ENCODE results near the gene SELENOS. TPM values are rescaled to one million over a fixed set of nuclear protein-coding genes. Genes with fewer than 3 reads are reported as not detected.

Gene SELENOS
- total and polyA plus RNA-seq, 11 donors: 38.7 to 209 (median 49.8) TPM

DNA sequence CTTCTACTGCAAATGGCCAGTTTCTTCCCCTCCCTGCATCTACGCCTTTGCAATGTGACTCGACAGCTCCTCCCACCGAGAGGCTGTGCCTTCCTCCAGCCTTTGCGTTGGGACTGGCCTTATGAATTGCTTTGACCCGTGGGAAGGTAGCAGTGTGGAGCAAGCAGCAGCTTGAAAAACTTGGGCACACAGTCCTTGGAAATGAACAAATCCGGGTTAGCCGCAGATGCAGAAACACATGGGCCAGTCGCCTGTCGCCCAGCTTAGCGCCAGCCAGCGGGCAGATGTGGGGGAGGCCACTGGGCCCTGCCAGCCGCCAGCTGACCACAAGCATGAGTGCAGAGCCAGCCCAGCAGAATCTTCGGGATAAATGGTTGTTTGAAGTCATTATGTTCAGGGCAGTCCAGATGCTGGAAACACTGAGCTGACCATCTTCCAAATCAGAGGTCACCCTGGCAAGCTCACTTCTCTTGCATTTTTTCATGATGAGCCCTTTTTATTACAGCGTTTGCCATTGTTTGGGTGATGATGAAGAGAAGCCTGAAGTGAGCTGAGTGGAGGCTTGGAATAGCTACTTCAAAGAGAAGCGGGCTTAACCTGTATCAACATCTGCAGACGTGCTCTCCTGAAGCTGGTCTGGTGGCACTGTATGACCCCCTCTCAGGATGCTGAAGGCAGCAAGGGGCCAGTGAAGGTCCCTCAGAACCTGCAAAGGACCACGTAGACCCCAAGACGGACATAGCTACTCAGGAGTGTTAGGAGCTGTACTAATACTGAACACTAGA lies 9.8 kb downstream of the SELENOS start:
- H3K27me3 ChIP-seq: no peaks in the 10 kb centered on the region
- peak overlapping the region in 9 of 12 donors; percentile 5 to 81 (median 55) for H3K27ac ChIP-seq
- peaks cover 0 to 36% (median 30%) of the 10 kb centered on the region in 9 donors for H3K36me3 ChIP-seq
- 60 to 79% (median 69%) methylated on average over 18 of the region's 18 CpGs for WGBS, 4 donors
- DNase-seq: peak in 3 of 5 donors; percentile 48 to 65 (median 57)
- H3K4me1 ChIP-seq: peaks cover 0 to 38% (median 12%) of the 10 kb centered on the region in 12 donors
- no peaks in the 10 kb centered on the region for H3K9me3 ChIP-seq
- intact Hi-C loops (cut with DNase I): loop anchor here in 4 of 10 donors (10.0 kb wide), 3 partner anchors 353 to 663 kb away; partner anchors contain the start of genes ASB7 (in 2 of the 4), LINS1 (in 2 of the 4) and LRRK1 (in 1 of the 4)
- TF ChIP-seq, protein P1, sequence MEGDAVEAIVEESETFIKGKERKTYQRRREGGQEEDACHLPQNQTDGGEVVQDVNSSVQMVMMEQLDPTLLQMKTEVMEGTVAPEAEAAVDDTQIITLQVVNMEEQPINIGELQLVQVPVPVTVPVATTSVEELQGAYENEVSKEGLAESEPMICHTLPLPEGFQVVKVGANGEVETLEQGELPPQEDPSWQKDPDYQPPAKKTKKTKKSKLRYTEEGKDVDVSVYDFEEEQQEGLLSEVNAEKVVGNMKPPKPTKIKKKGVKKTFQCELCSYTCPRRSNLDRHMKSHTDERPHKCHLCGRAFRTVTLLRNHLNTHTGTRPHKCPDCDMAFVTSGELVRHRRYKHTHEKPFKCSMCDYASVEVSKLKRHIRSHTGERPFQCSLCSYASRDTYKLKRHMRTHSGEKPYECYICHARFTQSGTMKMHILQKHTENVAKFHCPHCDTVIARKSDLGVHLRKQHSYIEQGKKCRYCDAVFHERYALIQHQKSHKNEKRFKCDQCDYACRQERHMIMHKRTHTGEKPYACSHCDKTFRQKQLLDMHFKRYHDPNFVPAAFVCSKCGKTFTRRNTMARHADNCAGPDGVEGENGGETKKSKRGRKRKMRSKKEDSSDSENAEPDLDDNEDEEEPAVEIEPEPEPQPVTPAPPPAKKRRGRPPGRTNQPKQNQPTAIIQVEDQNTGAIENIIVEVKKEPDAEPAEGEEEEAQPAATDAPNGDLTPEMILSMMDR (IDR thresholded peaks at IDR 0.05): no peak
- TF ChIP-seq POLR2A (IDR thresholded peaks at IDR 0.05): no peak
- no peak overlapping the region for H3K4me3 ChIP-seq
- peak in 3 of 4 donors; percentile 42 to 58 (median 54) for ATAC-seq

DNA sequence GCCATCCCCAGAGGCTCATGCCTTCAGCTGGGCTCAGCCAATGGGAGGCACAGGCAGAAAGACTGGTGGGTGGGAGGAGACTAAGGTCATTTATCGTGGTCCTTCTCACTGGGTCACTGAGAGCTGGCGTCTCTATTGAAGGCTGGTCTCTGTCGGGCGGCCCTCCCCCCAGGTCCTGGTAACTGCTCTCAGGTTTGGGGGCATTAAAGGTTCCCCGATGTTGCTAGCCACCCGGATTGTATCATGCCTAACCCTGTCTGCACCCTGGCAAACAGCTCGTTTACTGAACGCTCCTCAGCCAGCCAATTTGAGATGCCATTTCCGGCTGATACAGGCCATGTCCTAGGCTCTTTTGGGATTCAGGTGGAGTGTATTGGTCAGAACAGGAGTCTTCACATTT lies 10.5 kb downstream of the SELENOS start:
- TF ChIP-seq, protein P1 (IDR thresholded peaks at IDR 0.05): no peak
- no peak for TF ChIP-seq POLR2A (IDR thresholded peaks at IDR 0.05)
- intact Hi-C loops (cut with DNase I): loop anchor here in 4 of 10 donors (10.0 kb wide), 3 partner anchors 352 to 662 kb away; partner anchors contain the start of genes ASB7 (in 2 of the 4), LINS1 (in 2 of the 4) and LRRK1 (in 1 of the 4)
- no peaks in the 10 kb centered on the region for H3K27me3 ChIP-seq
- H3K4me1 ChIP-seq: peaks cover 0 to 38% (median 12%) of the 10 kb centered on the region in 12 donors
- peak overlapping the region in 9 of 12 donors; percentile 5 to 81 (median 55) for H3K27ac ChIP-seq
- H3K9me3 ChIP-seq: no peaks in the 10 kb centered on the region
- DNase-seq (no peak), ATAC-seq (no peak)
- H3K4me3 ChIP-seq: no peak overlapping the region
- peaks cover 0 to 29% (median 23%) of the 10 kb centered on the region in 9 donors for H3K36me3 ChIP-seq
- 67 to 74% (median 70%) methylated on average over 7 to 9 of the region's 9 CpGs for WGBS, 4 donors

DNA sequence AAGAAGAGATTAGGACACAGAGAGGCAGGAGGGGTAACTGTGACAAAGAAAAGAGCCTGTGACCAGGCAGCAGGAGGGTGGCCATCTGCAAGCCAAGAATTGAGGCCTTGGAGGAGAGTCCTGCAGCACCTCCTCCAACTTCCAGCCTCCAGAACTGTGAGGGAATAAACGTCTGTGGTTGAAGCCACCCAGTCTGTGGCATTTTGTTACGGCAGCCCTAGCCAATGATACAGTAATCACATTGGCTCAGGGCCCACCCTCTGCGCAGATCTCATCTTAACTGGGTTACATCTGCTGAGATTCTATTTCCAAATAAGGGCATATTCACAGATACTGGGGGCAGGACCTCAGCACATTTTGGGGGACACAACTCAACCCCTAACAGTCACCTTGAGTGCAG lies 11.3 kb downstream of the SELENOS start:
- TF ChIP-seq POLR2A (IDR thresholded peaks at IDR 0.05): no peak
- TF ChIP-seq, protein P1 (IDR thresholded peaks at IDR 0.05): no peak
- intact Hi-C loops (cut with DNase I): loop anchor here in 4 of 10 donors (10.0 kb wide), 3 partner anchors 351 to 661 kb away; partner anchors contain the start of genes ASB7 (in 2 of the 4), LINS1 (in 2 of the 4) and LRRK1 (in 1 of the 4)
- H3K27me3 ChIP-seq: no peaks in the 10 kb centered on the region
- peak overlapping the region in 4 of 12 donors; percentile 55 to 81 (median 64) for H3K27ac ChIP-seq
- H3K4me3 ChIP-seq: no peak overlapping the region
- ATAC-seq (no peak), DNase-seq (no peak)
- peaks cover 0 to 22% (median 15%) of the 10 kb centered on the region in 9 donors for H3K36me3 ChIP-seq
- peaks cover 0 to 38% (median 12%) of the 10 kb centered on the region in 12 donors for H3K4me1 ChIP-seq
- WGBS, 4 donors: 62 to 70% (median 66%) methylated on average over 3 of the region's 3 CpGs
- H3K9me3 ChIP-seq: no peaks in the 10 kb centered on the region

Data from heart left ventricle (tissue), 16 donors.